ENCODE data around the gene MSH2. TPM values are rescaled to one million over a fixed set of nuclear protein-coding genes. Genes with fewer than 3 reads are reported as not detected.

Gene MSH2
- total and polyA plus RNA-seq, 2 donors (not counting 3 experiments of a cell fraction or from before 2014, with no cell fraction given), result 9.7 to 30.5 TPM

GRCh38 chr2:47426786-47427185, 23.8 kb downstream of the MSH2 start:
- Histone ChIP-seq H2AFZ (ENCODE audit: low read depth, low read length) (no peak overlapping the region), H3K4me2 (ENCODE audit: insufficient read depth, low read length) (no peak overlapping the region), H3K27me3 (ENCODE audit: control insufficient read depth in 2 of 2, insufficient read depth in 2 of 2, low read length in 2 of 2) (no peaks in the 10 kb centered on the region), H3K36me3 (ENCODE audit: control insufficient read depth in 2 of 2, extremely low read depth in 1 of 2, insufficient read depth in 2 of 2, low read length in 2 of 2) (peaks cover 6 to 13% of the 10 kb centered on the region in 2 experiments), H4K20me1 (replicated peaks; ENCODE audit: control insufficient read depth, extremely low read depth, insufficient read depth, low read length) (no peaks in the 10 kb centered on the region), H3K79me2 (ENCODE audit: control insufficient read depth, insufficient read depth, low read length) (no peaks in the 10 kb centered on the region), H3K4me3 (replicated peaks in 1 of 3; ENCODE audit: insufficient read depth in 1 of 3, low read depth in 1 of 3, low read length in 3 of 3) (no peak overlapping the region), H3K4me1 (ENCODE audit: control insufficient read depth, extremely low read depth, insufficient read depth, low read length) (peaks cover 3% of the 10 kb centered on the region), H3K9me3 (replicated peaks; ENCODE audit: control insufficient read depth, insufficient read depth, low read length) (no peaks in the 10 kb centered on the region), H3K27ac (ENCODE audit: insufficient read depth, low read depth, low read length) (no peak overlapping the region), H3K9ac (replicated peaks; ENCODE audit: extremely low read depth, insufficient read depth, low read length) (no peak overlapping the region), H3K9me1 (replicated peaks; ENCODE audit: control insufficient read depth, extremely low read depth, insufficient read depth, low read length) (no peaks in the 10 kb centered on the region)
- BruUV-seq (replicated peaks), result no TSS peak
- intact Hi-C loops (cut with micrococcal nuclease), result no loop called here
- POLR2A ChIA-PET, result no interaction called here
- DNase-seq (ENCODE audit: low read depth, low spot score) (no peak), FAIRE-seq (no peak)
- TF ChIP-seq, protein P1, sequence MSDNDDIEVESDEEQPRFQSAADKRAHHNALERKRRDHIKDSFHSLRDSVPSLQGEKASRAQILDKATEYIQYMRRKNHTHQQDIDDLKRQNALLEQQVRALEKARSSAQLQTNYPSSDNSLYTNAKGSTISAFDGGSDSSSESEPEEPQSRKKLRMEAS (IDR thresholded peaks at IDR 0.05; ENCODE audit: insufficient read depth, insufficient read length), result no peak
- TF ChIP-seq FOS (IDR thresholded peaks at IDR 0.05; ENCODE audit: borderline replicate concordance, insufficient read depth, low read length) (no peak), EZH2 (IDR thresholded peaks at IDR 0.05; ENCODE audit: borderline replicate concordance, low read depth, low read length, severe bottlenecking) (no peak), MYC (IDR thresholded peaks at IDR 0.05; ENCODE audit: low read depth, low read length) (no peak), JUN (IDR thresholded peaks at IDR 0.05; ENCODE audit: borderline replicate concordance, insufficient read depth, insufficient read length, low read depth) (no peak), GATA2 (IDR thresholded peaks at IDR 0.05; ENCODE audit: insufficient read depth, insufficient read length, low read depth, low read length) (no peak), POLR2AphosphoS5 (IDR thresholded peaks at IDR 0.05; ENCODE audit: insufficient read depth, low read depth, low read length) (no peak), POLR2A (IDR thresholded peaks at IDR 0.05; ENCODE audit: low read depth, low read length) (no peak)
- TF ChIP-seq, protein P2, sequence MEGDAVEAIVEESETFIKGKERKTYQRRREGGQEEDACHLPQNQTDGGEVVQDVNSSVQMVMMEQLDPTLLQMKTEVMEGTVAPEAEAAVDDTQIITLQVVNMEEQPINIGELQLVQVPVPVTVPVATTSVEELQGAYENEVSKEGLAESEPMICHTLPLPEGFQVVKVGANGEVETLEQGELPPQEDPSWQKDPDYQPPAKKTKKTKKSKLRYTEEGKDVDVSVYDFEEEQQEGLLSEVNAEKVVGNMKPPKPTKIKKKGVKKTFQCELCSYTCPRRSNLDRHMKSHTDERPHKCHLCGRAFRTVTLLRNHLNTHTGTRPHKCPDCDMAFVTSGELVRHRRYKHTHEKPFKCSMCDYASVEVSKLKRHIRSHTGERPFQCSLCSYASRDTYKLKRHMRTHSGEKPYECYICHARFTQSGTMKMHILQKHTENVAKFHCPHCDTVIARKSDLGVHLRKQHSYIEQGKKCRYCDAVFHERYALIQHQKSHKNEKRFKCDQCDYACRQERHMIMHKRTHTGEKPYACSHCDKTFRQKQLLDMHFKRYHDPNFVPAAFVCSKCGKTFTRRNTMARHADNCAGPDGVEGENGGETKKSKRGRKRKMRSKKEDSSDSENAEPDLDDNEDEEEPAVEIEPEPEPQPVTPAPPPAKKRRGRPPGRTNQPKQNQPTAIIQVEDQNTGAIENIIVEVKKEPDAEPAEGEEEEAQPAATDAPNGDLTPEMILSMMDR (IDR thresholded peaks at IDR 0.05; ENCODE audit: extremely low read depth in 1 of 2, insufficient read depth in 1 of 2, low read depth in 1 of 2, low read length in 2 of 2), result no peak
- CTCF ChIA-PET, result interaction anchor here (1.5 to 4.1 kb wide), 2 partner anchors 10 to 92 kb away, joined by 4 to 17 read pairs; no protein-coding TSS in a partner anchor
- dilution Hi-C loops (cut with MboI; ENCODE audit: extremely low pct_ligation_motif_present, low sequenced_read_pairs), result no loop called here
